GM21619 (cell line): Measurements from ENCODE around the gene VWC2.
"Not testable (repeated sequence)": the region's sequence is repeated elsewhere in the genome, so short reads cannot be mapped to it uniquely, and the experiment has no call there.

ENCODE experiments used
- ATAC-seq: cut with Tn5 transposase; IDR thresholded peaks from one replicate; pipeline ENCODE4 v1.9.1; 2021; ENCODE audit not compliant: unreplicated experiment

VWC2 gene

DNA sequence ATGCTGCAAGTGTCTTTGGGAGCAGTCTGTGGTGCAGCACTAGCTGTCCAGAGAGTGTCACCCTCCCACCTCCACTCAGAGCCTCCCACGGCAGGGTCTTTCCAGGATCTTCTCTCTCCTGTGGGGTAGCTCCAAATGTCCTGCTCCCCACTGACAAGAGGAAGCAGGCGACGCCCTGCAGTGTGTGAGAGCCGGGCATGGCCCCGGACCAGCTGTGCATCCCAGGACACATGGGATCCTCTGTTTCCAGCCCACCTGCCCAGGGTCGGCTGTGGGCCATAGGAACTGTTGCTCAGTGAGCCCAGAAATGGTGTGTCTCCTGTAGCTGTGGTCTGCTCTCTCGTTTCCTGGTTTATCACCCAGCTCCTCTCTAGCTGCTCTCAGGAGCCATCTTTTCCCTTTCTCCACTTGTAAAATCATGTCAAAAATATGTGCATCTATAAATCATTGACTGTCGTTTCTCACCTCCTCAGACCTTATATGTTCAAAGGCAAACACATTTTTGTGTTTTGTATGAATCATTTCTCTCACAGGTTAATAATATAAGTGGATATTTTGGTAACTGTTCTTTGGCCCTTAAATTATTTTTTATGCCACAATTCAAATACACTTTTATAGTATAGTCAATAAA is 74.9 kb downstream of the VWC2 start:
- no peak for ATAC-seq

DNA sequence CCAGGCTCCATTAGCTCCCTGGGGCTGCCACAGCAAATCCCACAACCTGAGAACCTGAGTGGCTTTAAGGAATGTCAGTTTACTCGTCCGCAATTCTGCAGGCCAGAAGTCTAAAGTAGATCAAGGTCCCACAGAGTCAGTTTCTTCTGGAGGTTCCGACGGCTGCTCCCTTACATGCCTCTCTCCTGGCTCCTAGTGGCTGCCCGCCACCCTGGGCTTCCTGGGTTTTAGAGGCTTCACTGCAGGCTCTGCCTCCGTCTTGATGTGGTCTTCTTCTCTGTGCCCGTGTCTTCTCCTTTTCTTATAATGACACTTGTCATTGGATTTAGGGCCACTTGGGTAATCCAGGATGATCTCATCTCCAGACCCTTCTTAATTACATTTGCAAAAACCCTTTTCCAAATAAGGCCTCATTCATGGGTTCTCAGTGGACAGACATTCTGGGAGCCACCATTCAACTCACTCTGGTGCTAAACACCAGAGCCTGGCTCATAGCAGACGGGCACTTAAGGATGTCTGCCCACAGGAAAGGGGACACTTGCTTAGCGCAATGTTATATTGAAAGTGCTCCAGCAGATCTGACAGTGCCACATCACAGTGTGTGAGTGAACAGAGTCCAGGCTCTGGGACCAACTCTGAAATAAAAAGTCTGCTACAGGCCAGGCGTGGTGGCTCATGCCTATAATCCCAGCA is 77.6 kb downstream of the VWC2 start:
- ATAC-seq, result no peak

DNA sequence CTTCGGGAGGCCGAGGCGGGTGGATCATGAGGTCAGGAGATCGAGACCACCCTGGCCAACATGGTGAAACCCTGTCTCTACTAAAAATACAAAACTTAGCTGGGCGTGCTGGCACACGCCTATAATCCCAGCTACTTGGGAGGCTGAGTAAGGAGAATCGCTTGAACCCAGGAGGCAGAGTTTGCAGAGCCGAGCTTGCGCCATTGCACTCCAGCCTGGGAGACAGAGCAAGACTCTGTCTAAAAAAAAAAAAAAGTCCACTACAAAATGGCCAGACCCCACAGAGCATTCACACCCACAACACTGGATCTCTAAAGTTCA is 78.1 kb downstream of the VWC2 start:
- ATAC-seq, result not testable (repeated sequence)

DNA sequence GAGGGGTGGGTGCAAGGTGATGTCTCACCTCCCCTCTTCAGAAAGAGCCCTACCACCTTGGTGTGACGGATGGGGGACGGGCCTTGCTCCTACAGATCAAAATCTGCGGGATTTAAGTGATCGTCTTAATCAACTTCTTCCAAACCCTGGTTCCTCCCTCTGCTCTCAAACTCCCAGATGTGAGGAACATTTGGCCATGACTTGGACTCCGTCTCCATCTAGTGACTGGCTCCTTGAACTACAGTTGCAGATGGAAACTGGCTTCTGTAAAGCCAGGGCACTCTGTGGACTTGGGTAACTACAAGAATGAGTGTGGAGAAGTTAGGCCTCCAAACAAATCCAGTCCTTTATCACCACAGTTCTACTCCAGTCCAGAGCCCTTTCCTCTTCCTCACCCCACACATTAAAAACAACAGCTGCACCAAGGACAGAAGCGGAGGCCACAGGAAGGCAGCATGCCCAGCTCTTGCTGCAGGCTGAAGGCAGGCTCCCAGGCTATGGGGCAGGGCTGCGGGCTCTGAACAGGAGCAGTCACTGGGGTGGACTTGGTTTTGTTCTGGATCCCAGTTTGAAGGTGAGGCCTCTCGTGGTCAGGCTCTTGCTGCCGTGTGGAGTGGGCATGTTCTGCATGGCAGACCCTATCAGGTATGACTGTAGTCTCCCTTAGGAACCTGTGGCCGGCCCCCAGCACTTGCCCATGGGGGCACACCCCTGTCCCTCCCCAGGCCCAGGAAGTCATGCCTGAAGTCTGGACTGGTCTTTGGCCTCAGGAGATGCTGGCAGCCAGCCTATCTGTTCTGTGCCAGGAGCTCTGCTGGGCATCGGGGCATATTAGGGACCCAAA is 79.4 kb downstream of the VWC2 start:
- ATAC-seq, result peak; percentile 76

DNA sequence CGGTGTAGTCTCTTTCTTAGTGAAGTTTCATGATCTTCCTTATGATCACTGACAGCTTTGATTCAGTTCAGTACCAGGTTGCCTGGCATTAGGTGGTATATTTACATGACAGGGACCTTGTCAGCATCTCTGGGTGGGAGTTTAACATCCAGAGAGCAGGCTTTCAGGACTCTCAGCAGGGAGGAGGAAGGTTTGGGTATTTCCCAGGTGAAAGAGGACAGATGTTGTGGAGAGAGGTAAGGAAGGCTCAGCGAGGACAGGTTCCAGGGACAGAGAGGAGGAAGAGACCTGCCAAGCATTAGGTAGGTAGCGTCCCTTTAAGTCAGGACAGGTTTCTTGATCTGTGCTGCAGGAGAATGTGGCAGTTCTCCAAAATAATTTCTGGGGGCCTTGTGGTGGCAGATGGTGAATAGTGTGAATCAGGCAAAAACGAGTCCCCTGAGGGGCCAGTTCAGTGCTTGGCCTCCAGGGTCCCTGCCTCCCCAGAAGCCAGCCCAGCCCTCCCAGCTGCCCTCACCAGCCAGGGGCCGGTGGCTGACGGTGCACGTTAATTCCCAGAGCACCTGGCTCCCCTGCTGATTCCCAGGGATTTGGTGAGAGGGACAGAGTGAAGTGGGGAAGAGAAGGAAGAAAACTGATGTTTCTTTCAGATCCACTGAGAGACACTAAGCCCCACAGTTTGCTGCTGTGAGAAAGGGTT is 82.0 kb downstream of the VWC2 start:
- ATAC-seq, result no peak

DNA sequence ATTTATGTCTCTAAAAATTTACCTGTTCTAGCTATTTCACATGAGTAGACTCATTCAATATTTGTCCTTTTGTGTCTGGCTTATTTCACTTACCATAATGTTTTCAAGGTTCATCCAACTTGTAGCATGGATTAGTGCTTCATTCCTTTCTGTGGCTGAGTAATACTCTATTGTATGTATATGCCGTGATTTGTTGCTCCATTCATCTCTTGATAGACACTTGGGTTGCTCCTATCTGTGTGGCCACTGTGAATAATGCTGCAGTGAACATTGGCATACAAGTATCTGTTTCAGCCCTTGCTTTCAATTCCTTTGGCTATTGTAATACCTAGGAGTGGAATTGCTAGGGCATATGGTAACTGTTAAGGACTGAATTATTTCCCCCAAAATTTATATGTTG is 86.9 kb downstream of the VWC2 start:
- ATAC-seq, result no peak

DNA sequence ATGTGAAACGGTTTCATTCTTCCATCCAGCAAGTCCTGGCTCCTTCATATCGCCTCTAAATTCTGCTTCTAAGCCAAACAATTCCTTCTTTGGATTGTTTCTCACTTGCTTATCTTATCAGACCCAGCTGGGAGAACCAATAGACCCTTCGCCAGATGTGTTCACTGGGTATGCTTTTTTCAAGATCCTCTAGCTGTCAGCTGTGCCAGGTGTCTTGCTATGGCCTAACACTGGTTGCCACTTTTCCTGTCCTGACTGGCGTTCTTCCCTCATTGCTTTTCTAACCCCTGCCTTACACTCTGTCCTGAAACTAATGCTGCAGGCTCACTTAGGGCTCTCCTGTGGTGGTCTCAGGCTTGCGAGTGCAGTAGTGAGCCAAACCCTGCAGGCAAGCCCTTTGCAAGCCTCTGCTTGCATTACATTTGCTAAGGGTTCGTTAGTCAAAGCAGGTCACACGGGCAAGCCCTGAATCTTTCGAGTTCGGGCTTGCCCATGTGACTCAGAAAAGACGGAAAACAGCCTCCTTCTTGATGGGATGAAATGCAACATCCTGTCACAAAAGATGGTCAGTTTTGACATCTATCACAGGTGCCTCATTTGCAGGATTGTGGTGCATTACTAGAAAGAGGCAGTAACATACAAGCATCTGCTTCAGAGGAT is 92.8 kb downstream of the VWC2 start:
- ATAC-seq, result no peak

DNA sequence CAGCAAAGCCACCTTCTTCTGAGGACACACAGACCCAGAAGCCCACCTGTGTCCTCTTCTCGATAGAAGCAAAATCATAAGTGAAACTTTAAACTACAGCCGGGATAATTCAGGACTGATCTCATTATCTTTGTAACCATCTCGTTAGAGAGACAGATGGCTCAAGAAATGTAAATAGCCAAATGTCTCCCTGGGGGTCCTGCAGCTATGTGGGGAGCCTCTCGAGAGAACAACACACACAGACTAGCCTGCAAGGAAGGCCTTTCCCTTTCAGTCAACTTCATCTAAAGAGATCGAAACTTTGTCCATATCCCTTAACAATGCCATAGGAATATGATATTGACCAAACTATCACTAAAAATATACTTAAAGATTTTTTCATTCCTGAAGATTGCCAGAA is 93.5 kb downstream of the VWC2 start:
- no peak for ATAC-seq

DNA sequence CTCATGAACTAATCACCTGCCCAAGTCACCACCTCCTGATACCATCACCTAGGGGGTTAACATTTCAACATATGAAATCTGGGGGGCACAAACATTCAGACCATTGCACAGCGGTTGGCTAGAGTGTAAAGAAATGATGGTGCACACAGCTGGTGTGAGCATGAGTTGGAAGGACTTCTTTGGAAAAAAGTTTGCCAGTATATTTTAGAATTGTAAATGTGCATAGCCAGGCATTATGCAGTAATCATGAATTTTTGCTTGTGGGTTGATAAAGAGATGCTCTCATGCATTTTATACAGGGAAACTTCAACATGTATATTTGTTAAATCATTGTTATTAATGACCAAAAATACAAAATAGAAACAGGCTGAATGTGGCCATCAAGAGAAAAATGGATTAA is 100.0 kb downstream of the VWC2 start:
- ATAC-seq, result no peak

DNA sequence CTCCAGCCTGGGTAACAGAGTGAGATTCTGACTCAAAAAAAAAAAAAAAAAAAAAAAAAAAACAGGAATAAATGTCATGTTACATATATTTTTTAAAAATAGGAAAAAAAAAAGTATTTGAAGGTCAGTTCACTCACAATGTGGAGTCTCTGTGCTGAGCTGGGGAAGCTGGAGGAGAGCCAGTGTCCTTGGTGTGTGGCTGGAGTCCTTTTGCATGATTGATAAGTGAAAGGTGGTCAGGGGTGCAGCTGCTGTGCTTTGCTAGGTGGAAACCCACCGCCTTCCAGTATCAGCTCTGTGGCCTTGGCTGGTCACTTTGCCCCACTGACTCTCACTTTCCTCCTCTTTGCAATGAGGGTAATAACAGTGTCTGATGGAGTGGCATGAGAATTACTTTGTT is 101.9 kb downstream of the VWC2 start:
- ATAC-seq, result no peak

DNA sequence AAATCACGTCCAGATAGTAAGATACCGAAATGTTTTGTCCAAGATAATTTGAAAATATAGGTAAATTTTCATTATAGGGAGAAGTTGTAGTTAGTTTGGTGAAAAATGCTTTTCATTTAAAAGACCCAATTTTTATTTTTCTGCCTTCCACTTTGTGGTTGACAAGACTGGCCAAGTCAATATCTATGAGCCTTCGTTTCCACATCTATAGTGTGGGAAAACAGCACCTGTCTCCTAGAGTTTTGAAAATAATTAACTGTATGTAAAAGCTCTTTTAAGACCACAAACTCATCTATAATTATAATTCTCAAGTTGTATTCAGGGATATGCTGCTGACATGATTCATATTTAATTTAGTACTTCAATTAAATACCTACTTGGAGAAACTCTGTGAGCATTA is 102.8 kb downstream of the VWC2 start:
- ATAC-seq, result no peak

DNA sequence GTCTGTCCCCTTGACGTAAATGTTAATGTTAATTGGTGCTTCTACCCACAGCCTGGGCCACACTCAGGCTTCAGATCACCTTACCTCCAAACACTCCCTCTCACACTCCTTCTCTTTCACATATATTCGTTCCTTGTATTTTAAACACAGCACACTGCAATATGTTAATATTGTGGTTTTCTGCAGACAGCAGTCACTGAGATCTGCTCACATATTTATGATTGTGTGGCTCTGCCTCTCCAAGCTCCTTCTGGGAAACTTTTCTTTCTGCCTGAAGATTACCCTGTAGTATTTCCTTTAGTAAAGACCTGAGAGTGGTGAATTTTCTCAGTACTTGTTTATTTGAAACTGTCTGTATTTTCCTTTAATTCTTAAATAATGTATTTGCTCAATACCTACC is 104.7 kb downstream of the VWC2 start:
- no peak for ATAC-seq

DNA sequence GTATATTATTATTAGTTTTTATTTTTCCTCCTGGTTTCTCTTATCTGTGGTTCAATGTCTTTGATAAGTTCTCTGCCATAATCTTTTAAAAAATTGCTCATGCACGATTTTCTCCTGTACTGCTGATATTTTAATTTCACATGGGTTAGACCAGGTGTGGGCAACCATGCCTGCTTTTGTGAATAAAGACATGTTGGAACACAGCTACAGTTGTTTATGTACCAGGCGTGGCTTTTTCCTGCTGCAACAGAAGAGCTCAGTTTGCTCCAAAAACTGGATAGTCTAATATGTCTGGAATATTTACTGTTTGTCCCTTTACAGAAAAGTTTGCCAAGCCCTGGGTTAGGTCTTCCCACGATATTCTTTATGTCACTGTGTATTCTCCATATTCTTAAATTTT is 105.2 kb downstream of the VWC2 start:
- ATAC-seq, result no peak

DNA sequence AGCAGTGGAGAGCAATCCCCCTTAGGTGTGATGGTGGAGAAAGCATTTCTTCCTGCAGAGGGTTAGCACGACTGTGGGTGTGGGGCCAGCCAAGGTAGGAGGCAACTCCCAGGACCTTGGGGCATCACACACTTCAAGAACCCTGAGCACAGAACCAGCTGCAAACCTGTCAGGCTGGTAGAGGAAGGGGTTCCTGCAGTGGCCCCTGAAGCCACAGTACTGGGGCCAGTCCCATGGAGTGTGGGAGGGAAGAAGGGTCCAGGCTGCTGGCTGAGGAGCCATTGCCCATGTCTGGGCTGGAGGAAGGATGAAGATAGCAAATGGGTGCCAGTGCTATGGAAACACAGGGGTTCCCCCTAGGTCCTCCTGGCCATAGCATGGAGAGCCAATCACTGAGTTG is 110.5 kb downstream of the VWC2 start:
- ATAC-seq, result no peak

DNA sequence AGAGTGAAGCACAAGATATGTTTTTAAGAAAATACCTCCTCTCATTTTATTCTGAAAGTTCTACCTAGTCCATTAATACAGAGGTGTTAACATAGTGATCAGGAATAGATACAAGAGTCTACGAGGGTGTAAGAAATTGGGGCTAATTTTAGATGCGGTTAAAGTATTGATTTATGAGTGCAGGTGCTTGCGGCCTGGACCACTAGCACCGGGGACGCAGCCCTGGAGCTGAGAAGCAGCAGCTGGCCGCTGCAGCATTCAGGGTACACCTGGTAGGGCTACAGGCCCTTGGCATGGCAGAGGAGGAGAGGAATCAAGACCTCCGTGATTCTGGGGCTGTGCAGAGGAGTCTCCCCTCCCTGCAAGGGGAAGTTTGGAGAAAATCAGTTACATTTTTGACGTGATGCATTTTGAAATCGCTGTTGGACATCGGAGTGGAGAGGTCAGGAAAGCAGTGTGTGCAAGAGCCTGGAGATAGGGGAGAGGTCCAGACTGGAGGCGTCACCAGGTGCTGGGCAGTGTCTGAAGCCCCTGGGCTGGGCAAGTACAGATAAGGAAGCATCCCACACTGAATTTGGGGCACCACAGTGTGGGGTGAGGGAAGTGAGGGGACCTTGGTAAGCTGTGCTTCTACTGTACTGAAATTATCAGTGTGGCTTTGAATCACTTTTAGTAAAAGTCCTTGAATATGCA is 112.3 kb downstream of the VWC2 start:
- peak; percentile 74 for ATAC-seq

DNA sequence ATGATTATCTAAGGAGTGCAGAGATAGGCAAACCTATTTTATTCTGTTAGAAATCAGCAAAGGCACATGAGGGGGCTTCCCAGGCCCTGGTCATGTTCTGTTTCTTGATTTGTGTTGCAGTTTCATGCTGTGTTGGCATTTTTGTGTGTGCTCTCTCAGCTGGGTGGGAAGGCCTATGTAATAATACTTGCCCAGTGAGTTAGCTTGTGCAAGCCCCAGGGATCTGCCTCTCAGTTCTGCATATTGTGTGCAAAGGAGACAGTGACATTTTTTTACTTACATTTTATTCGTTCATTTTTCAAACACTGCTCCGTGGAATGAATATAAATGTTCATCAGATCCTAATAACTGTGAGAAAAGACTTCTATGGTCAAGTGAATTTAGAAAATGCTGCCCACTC is 119.0 kb downstream of the VWC2 start:
- ATAC-seq, result no peak

DNA sequence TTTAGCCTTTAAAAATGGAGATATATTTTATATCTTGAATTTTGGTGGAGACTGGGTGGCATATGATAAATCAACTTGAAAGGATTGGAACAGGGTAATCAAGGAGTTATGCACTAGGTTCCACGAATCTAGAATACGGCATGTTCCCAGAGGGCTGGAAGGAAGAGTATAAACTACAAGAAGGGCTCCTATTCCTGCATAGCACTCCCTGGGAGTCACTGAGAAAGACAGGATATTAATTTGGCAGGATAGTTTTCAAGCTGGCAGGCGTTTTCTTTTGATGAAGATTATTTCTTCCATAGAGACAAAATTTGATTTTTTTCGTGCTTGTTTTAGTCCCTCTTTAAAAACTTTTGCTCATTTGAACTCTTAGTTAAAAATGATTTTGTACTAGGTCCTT is 119.7 kb downstream of the VWC2 start:
- no peak for ATAC-seq

DNA sequence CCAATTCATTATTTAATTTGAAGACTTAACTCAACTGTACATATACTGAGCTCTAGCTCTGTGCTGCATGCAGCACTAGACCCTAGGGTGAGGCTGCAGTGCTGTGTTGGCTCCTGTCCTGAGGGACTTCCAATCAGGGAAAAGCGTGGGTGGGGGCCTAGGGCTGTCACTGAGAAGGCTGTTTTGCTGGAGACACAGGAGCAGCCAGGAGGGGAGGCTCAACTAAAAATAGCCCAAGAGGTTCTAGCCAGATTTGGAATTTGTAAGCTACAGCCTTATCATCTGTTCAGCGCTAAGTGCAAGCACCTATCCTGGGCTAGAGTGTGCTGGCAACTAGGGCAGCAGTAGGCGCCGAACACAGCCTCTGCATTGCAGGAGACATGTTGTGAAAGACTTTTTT is 121.1 kb downstream of the VWC2 start:
- no peak for ATAC-seq

DNA sequence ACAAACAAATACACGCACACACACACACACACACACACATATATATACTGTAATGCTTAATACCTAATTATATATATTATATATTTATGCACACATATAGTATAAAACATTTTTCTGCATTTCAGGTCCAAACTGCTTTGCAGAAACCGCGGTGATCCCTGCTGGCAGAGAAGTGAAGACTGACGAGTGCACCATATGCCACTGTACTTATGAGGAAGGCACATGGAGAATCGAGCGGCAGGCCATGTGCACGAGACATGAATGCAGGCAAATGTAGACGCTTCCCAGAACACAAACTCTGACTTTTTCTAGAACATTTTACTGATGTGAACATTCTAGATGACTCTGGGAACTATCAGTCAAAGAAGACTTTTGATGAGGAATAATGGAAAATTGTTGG is 138.5 kb downstream of the VWC2 start:
- ATAC-seq, result no peak

DNA sequence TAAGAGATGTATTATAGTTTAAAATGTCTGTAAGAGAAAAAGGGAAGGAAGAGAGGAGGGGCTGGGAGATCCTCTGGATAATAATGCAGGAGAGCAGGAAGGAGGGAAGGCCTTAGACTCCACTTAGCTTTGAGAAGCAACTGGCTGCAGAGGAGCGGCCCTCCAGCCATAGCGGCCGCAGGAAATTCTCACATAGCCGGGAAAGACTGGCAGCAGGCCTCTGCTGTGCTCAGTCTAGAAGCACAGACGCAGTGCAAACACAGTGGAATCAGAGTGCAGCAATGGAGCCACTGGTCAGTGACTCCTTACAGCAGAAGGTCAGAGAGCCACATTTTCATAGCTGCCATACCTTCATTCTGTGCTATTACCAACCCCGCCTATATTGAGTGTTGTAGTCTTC is 153.3 kb downstream of the VWC2 start:
- no peak for ATAC-seq

DNA sequence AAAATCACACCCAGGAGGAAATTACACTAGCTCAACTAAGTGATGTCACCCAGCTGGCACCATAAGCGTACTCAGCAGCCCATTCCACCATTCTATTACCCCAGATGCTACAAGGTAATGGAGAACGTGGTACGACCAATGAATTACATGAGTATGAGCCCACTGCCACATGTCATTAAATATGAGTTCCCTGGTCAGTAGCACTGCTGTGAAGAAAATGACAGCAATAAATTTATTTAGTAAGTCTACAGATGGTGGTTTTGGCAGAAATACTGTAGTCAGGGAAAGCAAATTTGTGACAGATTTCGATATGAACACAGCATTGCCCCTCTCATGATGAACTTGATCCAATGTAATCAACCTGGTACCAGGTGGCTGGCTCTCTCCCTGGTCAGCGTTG is 154.2 kb downstream of the VWC2 start:
- ATAC-seq, result no peak
